Middle frontal gyrus (tissue), 1 donor: Measurements from ENCODE around the gene TMEM39B.
"Not testable (repeated sequence)": the region's sequence is repeated elsewhere in the genome, so short reads cannot be mapped to it uniquely, and the experiment has no call there.

Experiments
- DNase-seq: peaks from one replicate; pipeline ENCODE4 v3.0.0-alpha.2; 2015; ENCODE audit warnings: low spot score; ENCODE audit errors: extremely low spot score

The TMEM39B gene

DNA sequence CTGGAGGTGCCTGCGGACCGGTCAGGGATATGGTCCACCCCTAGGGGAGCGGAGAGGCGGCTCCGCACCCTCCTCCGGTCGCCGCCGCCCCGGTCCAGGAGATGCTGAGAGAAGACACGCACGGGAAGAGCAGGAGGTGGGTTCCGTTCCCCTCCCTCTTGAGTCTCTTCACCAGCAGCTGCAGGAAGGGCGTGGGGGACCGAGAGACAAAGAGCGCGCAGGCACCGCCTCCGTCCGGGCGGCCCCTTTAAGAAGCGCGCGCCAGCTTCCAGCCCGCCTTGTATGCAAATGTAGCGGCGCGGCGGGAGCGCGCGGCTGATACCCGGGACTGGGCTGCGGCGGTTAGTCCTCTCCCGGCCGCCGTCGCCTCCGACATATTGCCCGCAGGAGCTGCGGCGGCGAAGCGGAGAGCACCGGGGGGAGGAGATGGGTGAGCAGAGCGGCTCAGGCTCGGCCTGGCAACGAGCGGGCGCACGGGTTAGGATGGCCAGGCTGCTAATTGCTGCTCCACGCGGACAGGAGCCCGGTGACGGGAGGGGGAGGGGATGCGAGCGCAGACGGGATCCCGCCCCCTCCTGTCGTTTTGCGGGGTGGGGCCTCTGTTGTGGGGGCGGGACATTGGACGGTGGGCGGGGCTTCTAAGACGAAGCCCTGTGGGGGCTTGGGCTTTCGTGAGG, at the start of gene TMEM39B:
TMEM39B (plus strand) TSS at position 318 of the 677 bp plus-strand sequence; CDS start at position 427, 109 bp downstream.
- peak; percentile 93 for DNase-seq

DNA sequence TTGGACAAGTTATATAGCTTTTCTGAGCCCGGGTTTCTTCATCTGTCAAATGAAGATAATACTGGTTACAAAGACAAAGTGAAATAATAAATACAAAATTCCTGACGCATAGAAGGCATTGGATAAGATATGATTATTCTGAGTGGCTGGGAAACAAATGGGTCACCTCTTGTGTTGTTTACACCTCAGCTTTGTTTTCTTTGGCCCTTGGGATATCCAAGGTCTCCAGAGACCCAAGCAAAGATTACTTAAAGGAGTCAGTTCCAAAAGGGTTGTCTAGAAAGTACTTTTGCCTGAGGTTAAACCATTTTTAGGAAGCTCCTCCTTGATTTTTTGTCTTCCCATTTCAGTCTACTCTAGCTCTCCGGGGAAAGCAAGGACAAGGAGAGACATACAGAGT, 49.4 kb upstream of the TMEM39B start:
- no peak for DNase-seq

DNA sequence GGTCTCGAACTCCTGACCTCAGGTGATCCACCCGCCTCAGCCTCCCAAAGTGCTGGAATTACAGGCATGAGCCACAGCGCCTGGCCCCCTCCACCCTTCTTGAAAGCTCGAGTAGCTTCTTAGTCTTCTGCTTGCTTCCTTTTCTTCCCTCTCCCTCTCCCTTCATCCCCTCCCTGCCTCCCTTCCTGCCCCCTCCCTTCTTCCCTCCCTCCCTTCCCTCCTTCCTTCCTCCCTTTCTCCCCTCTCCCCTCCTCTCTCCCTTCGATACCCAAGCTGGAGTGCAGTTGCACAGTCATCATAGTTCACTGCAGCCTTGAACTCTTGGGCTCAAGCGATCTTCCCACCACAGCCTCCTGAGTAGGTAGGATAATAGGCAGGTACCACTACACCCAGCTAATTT, 47.2 kb upstream of the TMEM39B start:
- DNase-seq: no peak

DNA sequence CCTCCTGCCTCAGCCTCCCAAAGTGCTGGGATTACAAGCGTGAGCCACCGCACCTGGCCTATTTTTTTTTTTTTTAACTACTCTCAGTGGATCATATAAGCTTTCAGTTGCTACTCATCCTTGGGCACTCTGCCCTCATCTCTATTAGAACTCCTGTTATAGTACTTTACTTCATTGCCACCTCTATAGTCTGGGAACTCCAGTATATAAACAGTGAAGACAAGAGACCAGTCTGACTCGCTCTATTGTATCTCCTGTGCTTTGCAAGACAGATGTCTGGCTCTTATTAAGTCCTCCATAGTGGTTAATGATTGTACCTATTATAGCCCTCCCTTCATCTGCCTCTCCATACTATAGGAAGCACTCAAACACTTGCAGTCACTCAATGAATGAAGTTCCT, 44.0 kb upstream of the TMEM39B start:
- no peak for DNase-seq

DNA sequence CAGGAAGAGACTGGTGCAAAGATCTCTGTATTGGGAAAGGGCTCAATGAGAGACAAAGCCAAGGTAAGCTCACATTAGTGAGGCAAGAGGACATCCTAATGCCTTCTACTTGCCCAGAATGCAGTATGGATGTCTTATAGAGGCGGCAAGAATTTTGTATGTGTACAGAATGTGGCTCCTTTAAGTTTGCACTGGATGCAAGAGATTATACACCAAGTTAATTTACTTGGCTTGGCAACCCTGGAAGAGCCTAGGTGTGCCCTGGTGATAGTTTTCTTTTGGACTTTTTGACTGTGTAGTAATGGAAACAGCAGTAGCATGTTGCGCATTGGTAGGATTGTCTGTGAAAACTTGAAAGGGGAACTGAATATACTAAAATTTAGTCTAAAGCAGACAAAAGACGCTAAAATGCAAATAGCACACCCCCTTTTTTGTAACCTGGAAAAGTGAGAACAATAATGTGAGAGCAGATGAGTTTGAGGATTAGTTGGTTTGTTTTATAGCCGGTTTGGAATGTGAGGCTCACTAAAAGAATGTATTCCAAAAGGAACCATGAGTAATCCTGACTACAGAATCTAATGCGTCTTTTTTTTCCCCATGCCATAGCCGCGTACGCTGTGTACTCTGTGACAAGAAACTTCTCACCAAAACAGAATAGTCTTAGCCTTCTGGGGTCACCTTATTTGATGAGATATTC, 41.0 kb upstream of the TMEM39B start:
- DNase-seq: no peak

DNA sequence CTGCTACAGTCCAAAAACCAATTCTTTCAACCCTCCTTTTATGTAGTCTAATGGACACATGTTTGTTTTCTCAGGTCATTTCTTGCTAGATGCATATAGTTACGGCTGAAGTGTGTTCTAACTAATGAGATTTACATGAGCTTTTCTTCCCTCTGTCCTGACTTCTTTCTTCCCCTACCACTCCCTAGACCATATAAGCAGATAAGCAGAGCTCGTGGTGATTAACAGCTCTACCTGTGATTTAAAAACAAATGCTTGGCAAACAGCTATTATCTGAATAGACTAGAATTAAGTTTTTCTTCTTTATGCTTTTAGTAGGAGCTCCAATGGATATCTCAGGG, 40.5 kb upstream of the TMEM39B start:
- DNase-seq: no peak

DNA sequence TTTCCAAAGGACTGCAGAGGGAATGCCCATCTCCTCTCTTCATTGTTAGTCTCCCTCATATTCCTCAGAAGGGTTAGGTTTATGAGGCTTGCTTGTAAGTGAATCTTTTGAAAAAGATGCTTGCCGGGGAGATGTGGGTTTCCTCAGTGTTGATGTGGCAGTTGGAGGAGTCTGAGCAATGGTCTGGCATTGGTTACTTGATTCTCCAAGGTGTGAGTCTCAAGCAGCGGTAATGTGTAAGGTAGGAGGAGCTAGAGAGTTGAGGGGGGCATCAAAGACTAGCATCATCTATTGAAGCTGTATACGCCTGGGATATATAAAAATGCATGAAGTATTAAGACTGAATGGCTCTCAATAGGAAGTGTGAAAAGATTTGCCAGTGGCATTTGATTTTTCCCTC, 37.6 kb upstream of the TMEM39B start:
- DNase-seq: no peak

DNA sequence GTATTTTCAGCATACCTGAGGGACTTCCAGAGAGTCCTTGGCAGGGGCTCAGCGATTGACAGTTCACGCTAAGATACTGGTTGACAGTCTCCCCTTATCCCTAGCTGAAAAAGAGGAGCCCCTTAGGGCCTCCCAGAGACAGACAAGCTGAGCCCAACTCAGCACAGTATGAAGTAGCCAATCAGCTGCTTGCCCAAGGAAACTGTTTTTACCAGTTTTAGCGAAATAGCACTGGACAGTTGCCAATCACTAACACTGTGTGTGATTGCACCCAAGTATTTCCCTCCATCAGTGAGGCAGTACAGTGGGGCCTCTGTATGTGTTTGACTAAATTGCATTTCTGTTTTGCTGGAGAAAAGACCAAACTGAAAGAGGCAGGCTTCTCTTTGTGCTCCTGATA, 32.0 kb upstream of the TMEM39B start:
- DNase-seq: no peak

DNA sequence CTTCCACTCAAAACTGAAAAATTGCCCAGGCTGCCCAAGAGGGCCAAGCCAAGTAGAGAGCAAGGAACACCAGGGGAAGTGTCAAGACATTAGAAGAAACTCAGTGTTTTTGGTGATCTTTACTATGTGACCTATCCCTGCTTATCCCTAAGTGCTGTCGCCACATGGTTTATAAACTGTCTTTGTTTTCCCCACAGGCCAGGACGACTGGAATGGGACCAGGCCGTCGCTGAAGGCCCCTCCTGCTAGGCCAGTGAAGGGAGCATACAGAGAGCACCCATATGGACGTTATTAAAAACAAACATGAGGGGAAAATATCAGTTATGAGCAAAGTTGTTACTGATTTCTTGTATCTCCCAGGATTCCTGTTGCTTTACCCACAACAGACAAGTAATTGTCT, 30.4 kb upstream of the TMEM39B start:
- no peak for DNase-seq

DNA sequence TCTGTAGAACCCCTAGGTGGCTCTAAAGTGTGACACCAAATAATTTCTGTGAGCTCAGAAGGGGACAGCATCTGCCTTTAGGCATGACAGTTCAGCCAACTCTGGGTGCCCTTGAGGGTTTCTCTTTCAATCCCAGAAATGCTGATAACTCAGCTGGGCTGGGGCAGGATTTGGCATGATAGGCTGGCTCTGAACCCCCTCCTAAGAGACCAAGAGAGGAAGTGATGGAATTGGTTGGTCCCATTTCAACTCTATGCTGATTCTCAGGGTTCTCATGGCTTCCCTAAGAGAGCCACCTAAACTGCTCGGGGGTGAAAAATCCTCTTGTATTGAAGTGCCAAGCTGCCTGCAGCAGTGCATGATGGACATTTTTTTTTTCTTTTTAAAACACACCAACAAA, 28.5 kb upstream of the TMEM39B start:
- no peak for DNase-seq

DNA sequence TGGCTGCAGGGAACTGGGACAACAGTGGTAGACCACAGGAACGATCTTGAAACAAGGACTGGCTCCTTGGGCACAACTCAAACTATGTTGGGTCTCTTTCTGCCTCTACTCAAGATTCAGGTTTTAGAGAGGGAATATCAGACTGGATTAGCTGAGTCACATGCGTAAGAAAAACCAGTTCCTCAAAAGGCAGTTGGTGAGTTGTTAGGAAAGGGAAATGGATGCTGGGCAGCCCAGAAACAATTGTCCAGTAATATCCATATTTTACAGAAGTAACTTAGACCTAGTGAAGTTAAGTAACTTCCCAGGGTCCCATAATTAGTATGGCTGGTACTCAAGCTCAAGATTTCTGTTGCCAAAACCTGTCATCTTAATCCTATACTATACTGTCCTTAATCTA, 27.0 kb upstream of the TMEM39B start:
- DNase-seq: no peak

DNA sequence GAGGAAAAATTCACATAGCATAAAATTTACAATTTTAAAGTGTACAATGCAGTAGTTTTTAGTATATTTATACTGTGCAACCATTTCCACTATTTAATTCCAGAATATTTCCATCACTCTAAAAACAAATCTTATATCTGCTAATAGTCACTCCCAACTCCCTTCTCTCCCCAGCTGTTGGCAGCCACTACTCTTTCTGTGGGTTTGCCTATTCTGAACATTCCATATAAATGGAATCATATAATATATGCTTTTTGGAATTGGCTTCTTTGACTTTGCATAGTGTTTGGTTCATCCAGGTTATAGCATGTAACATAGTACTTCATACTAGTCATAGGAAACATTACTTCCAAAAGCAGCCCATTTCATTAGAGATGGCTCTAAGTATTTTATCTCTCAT, 25.0 kb upstream of the TMEM39B start:
- no peak for DNase-seq

DNA sequence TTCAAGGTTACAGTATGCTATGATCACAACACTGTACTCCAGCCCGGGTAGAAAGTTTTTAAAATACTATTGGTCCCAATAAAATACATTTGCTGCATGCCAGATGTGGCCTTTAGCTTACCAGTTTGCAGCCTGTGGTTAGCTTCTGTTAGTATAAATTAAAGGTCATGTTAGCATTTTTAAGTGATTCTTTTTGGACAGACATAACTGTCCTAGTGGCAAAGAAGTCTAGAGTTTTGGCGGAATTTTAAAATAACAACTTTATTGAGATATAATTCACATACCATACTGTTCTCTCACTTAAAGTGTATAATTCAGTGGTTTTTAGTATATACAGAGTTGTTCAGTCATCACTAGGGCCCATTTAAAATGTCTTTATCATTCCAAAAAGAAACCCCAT, 24.3 kb upstream of the TMEM39B start:
- no peak for DNase-seq

DNA sequence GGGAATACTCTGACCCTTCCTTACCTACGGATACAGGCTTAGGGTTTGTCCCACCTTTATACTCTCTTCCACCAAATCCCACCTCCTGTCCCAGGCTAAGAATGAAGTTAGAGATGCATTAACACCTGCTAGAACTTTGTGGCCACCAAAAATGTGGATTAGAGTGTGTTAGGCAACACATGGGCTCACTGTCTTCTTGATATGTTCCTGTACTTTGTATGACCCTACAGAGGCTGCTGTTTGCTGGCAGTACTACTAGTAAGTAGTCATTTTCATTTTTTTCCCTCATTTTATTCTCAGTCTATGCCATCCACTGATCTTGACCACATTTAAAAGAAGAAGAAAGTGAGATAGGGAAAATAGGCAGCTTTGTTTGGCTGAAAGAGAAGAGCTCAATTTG, 21.0 kb upstream of the TMEM39B start:
- no peak for DNase-seq

DNA sequence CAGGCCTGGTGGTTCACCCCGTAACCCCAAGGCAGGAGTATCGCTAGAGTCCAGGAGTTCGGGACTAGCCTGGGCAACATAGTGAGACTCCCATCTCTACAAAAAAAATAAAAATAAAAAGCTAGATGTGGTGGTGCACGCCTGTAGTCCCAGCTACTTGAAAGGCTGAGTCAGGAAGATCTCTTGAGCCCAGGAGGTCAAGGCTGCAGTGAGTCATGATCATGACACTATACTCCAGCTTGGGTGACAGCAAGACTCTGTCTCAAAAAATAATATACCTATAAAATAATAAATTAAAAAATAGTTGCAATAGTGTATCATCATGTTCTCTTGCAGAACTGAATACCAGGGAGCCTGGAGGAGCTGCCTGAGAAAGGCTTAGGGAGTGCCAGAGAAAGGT, 19.9 kb upstream of the TMEM39B start:
- no peak for DNase-seq

DNA sequence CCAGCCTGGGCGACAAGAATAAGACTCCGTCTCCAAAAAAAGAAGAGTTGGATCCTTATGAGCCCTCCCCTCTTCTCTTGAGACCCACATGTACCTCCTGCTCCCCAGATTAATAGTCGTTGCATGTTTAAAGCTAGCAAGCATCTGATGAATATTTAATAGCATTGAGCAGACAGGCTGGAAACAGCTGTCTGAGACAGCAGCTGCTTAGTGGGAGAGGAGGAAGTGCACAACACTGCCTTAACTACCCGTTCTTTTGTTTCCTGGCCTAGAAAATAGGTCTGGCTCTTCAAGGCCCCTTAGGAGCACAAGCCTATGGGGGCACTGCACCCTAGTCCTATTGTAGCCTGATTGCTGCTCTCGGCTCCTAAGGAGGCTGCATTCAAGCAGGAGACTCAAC, 17.3 kb upstream of the TMEM39B start:
- DNase-seq: no peak

DNA sequence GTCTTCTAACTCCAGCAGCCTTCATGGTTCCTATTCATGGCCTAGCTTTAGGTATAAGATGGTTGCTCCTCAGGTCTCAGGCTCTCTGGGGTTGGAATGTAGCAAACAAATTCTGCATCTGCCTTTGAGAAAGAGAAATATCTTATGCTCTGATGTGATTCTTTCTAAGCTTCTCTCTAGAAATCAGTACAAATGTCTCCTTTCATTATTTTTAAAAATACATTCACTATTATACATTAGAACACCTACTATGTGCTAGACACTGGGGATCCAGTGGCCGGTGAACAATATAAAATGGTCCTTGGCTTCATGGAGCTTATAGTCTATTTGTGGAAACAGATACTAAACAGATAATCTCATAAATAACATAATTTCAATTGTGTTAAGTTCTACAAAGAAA, 16.1 kb upstream of the TMEM39B start:
- DNase-seq: no peak

DNA sequence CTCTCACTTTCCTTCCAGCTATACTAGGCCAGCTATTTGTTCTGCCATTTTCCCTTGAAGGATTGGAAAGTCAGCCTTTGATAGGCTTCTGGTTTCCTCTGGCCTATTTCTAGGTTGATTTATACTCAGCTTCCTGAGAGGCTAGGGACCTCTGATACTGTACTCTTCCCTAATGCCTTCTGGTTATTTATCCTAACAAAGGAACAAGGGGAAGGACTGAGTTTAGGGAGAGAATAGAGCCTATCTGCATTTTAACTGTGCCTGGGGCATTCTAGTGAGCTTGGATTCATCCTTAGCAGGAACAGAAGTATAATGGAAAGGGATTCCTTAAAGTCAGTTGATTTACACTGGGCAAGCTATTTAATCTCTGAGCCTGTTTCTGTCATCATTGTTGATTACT, 11.8 kb upstream of the TMEM39B start:
- no peak for DNase-seq

DNA sequence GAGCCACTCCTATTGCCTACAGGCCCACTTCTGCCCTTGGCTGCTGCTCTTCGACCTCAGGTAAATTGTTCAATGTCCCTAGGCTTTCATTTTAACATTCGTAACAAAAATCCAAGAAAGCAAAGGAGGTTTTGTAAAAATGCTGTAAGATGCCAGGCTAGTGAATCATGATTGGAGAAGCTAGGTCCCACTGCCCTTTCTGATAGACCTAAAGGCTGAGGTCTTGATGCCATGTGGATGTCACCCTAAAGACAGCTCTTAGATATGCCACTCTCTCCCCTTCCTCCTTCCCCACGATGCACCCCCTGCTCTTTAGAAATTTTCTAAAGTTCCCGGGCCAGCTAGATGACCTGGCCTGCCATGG, 9.9 kb upstream of the TMEM39B start:
- DNase-seq: no peak

DNA sequence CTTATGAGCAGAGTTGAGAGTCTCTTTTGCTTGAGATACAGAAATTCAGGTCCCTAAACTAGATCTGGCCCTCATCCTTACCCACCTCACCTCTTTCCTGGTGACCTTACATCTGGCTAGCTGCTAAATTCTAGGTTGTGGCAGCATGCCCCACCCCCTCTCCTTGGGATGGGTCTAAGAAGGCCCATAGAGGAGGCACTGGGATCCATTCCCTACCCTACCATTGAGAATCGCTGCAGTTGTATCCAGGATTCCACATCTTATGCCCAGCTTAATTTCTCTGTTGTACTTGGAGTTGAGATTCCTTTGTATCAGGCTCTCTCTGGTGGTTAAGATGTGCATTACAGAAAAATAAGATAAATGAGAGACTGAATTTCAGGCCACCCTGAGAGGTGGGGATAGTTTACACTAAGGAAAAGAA, 9.5 kb upstream of the TMEM39B start:
- peak; percentile 56 for DNase-seq

DNA sequence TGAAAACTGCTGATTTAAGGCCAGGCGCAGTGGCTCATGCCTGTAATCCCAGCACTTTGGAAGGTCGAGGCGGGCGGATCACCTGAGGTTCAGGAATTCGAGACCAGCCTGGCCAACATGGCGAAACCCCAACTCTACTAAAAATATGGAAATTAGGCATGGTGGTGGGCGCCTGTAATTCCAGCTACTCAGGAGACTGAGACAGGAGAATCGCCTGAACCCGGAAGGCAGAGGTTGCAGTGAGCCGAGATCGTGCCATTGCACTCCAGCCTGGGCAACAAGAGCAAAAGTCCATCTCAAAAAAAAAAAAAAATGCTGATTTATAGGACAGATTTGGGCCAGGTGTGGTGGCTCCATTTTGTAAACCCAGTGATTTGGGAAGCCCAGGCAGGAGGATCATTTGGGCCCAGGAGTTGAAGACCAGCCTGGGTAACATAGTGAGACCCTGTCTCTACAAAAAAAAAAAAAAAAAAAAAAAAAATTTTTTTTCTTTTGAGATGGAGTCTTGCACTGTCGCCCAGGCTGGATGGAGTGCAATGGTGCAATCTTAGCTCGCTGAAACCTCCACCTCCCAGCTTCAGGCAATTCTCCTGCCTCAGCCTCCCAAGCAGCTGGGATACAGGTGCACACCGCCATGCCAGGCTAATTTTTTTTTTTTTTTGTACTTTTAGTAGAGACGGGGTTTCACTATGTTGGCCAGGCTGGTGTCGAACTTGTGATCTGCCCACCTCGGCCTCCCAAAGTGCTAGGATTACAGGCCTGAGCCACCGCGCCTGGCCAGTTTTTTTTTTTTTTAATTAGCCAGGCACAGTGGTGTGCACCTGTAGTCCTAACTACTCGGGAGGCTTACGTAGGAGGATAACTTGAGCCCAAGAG, 6.9 kb upstream of the TMEM39B start:
- DNase-seq: not testable (repeated sequence)

DNA sequence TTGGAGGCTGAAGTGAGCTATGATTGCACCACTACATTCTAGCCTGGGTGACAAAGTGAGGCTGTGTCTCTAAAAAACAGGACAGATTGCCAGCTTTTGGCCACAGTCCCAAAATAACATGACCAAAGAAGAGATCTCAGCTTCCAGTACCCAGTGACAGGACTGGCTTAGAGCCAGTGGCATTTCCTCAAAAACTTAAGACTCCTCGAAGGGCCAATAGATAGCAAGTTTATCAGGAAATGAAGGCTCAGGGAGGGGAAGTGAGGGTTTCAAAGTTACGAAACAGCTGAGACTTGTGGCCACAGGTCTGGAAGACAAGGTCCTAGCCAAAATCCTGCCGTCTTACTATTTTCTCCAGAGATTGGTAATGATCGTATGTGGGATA, 6.3 kb upstream of the TMEM39B start:
- DNase-seq: peak; percentile 8
